ENCODE results near the gene RPS6KA2. TPM values are rescaled to one million over a fixed set of nuclear protein-coding genes. Genes with fewer than 3 reads are reported as not detected.

Gene RPS6KA2
- total RNA-seq, 1 donor from 2014 or later = 12.3 TPM

- TF ChIP-seq CTCF (IDR thresholded peaks at IDR 0.05; ENCODE audit: unreplicated experiment) = no peak
- Mint-ChIP-seq H3K4me1 (no peaks in the 10 kb centered on the region), H3K4me3 (no peak overlapping the region), H3K27me3 (ENCODE audit: low read depth) (no peaks in the 10 kb centered on the region), H3K27ac (no peak overlapping the region), H3K36me3 (peaks cover 10% of the 10 kb centered on the region), H3K9me3 (peaks cover 4% of the 10 kb centered on the region)
- no peak for DNase-seq (ENCODE audit: low spot score in 2 of 2, unreplicated experiment in 2 of 2)
Observed at GRCh38 chr6:166415306-166415705, 211.7 kb downstream of the RPS6KA2 start.

- Mint-ChIP-seq H3K9me3 (peaks cover 4% of the 10 kb centered on the region), H3K27me3 (ENCODE audit: low read depth) (no peaks in the 10 kb centered on the region), H3K27ac (no peak overlapping the region), H3K36me3 (peaks cover 7% of the 10 kb centered on the region), H3K4me3 (no peak overlapping the region), H3K4me1 (no peaks in the 10 kb centered on the region)
- no peak for TF ChIP-seq CTCF (IDR thresholded peaks at IDR 0.05; ENCODE audit: unreplicated experiment)
- DNase-seq (ENCODE audit: low spot score in 2 of 2, unreplicated experiment in 2 of 2) = no peak
Observed at GRCh38 chr6:166413491-166413951, 213.5 kb downstream of the RPS6KA2 start.

- no peak for DNase-seq (ENCODE audit: low spot score in 2 of 2, unreplicated experiment in 2 of 2)
- Mint-ChIP-seq H3K9me3 (peaks cover 4% of the 10 kb centered on the region), H3K4me3 (no peak overlapping the region), H3K36me3 (peaks cover 4% of the 10 kb centered on the region), H3K27ac (no peak overlapping the region), H3K4me1 (no peaks in the 10 kb centered on the region), H3K27me3 (ENCODE audit: low read depth) (no peaks in the 10 kb centered on the region)
- no peak for TF ChIP-seq CTCF (IDR thresholded peaks at IDR 0.05; ENCODE audit: unreplicated experiment)
Observed at GRCh38 chr6:166412911-166413384, 214.1 kb downstream of the RPS6KA2 start.

- no peak overlapping the region for H3K27ac Mint-ChIP-seq
- no peak overlapping the region for H3K4me3 Mint-ChIP-seq
- peaks cover 4% of the 10 kb centered on the region for H3K9me3 Mint-ChIP-seq
- DNase-seq (ENCODE audit: low spot score in 2 of 2, unreplicated experiment in 2 of 2) = no peak
- H3K4me1 Mint-ChIP-seq = no peaks in the 10 kb centered on the region
- no peaks in the 10 kb centered on the region for H3K27me3 Mint-ChIP-seq (ENCODE audit: low read depth)
- peaks cover 4% of the 10 kb centered on the region for H3K36me3 Mint-ChIP-seq
- no peak for TF ChIP-seq CTCF (IDR thresholded peaks at IDR 0.05; ENCODE audit: unreplicated experiment)
Observed at GRCh38 chr6:166412156-166412910, 214.7 kb downstream of the RPS6KA2 start.

GRCh38 chr6:166411721-166412151, 215.3 kb downstream of the RPS6KA2 start:
- H3K9me3 Mint-ChIP-seq = peaks cover 3% of the 10 kb centered on the region
- H3K27me3 Mint-ChIP-seq (ENCODE audit: low read depth) = no peaks in the 10 kb centered on the region
- no peak overlapping the region for H3K4me3 Mint-ChIP-seq
- no peak for TF ChIP-seq CTCF (IDR thresholded peaks at IDR 0.05; ENCODE audit: unreplicated experiment)
- H3K27ac Mint-ChIP-seq = no peak overlapping the region
- H3K36me3 Mint-ChIP-seq = peaks cover 4% of the 10 kb centered on the region
- no peak for DNase-seq (ENCODE audit: low spot score in 2 of 2, unreplicated experiment in 2 of 2)
- H3K4me1 Mint-ChIP-seq = no peaks in the 10 kb centered on the region

Measured in mesothelial cell of epicardium (in vitro differentiated cells).